ENCODE data around the gene DNAAF1.
A peak's percentile ranks its signal among the peaks of the same experiment; 100 is the strongest.

The DNAAF1 gene

GRCh38 chr16:84186685-84187437, 41.8 kb downstream of the DNAAF1 start, which contains the start of gene TAF1C (continued):
- TF ChIP-seq, protein P1, sequence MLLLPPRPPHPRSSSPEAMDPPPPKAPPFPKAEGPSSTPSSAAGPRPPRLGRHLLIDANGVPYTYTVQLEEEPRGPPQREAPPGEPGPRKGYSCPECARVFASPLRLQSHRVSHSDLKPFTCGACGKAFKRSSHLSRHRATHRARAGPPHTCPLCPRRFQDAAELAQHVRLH (tag by site-specific recombination; IDR thresholded peaks at IDR 0.05): peak; percentile 100
- TF ChIP-seq ZFP3 (tag by site-specific recombination; IDR thresholded peaks at IDR 0.05; ENCODE audit: low read depth) (no peak), ZNF223 (tag by site-specific recombination; IDR thresholded peaks at IDR 0.05) (no peak), ZNF341 (tag by site-specific recombination; IDR thresholded peaks at IDR 0.05; ENCODE audit: low read depth) (no peak), ZBTB7A (tag by site-specific recombination; IDR thresholded peaks at IDR 0.05; ENCODE audit: low read depth) (no peak), ZNF19 (tag by site-specific recombination; IDR thresholded peaks at IDR 0.05; ENCODE audit: low read depth) (no peak), ELK4 (IDR thresholded peaks at IDR 0.05; ENCODE audit: borderline replicate concordance, low read depth, low read length) (no peak), WT1 (tag by site-specific recombination; IDR thresholded peaks at IDR 0.05) (no peak), ZNF324 (tag by site-specific recombination; IDR thresholded peaks at IDR 0.05) (no peak), ZNF214 (tag by site-specific recombination; IDR thresholded peaks at IDR 0.05; ENCODE audit: borderline replicate concordance) (no peak), ZNF391 (tag by site-specific recombination; IDR thresholded peaks at IDR 0.05; ENCODE audit: borderline replicate concordance, low read depth) (no peak), ZNF658 (tag by site-specific recombination; IDR thresholded peaks at IDR 0.05) (no peak), PRDM6 (tag by site-specific recombination; IDR thresholded peaks at IDR 0.05) (no peak), ZSCAN4 (tag by site-specific recombination; IDR thresholded peaks at IDR 0.05) (no peak), ZNF585B (tag by site-specific recombination; IDR thresholded peaks at IDR 0.05) (no peak), KLF16 (tag by site-specific recombination; IDR thresholded peaks at IDR 0.05) (peak; percentile 45), ZNF175 (tag by site-specific recombination; IDR thresholded peaks at IDR 0.05) (no peak), ZBTB48 (tag by site-specific recombination; IDR thresholded peaks at IDR 0.05) (0 out of 2 replicates have a peak, but pooled peaks have one; percentile 38), ZXDB (tag by site-specific recombination; IDR thresholded peaks at IDR 0.05) (no peak), HOXC10 (CRISPR knock-in tag; IDR thresholded peaks at IDR 0.05) (no peak), ZNF16 (tag by site-specific recombination; IDR thresholded peaks at IDR 0.05; ENCODE audit: low read depth) (no peak), ZNF423 (tag by site-specific recombination; IDR thresholded peaks at IDR 0.05) (no peak), ZNF837 (tag by site-specific recombination; IDR thresholded peaks at IDR 0.05) (no peak), ZNF114 (tag by site-specific recombination; IDR thresholded peaks at IDR 0.05) (no peak), PRDM1 (tag by site-specific recombination; IDR thresholded peaks at IDR 0.05) (no peak), ZNF146 (tag by site-specific recombination; IDR thresholded peaks at IDR 0.05) (no peak), KLF8 (tag by site-specific recombination; IDR thresholded peaks at IDR 0.05) (no peak), ZNF501 (tag by site-specific recombination; IDR thresholded peaks at IDR 0.05) (0 out of 2 replicates have a peak, but pooled peaks have one; percentile 59), ZNF843 (tag by site-specific recombination; IDR thresholded peaks at IDR 0.05) (no peak)
- TF ChIP-seq, protein P2, sequence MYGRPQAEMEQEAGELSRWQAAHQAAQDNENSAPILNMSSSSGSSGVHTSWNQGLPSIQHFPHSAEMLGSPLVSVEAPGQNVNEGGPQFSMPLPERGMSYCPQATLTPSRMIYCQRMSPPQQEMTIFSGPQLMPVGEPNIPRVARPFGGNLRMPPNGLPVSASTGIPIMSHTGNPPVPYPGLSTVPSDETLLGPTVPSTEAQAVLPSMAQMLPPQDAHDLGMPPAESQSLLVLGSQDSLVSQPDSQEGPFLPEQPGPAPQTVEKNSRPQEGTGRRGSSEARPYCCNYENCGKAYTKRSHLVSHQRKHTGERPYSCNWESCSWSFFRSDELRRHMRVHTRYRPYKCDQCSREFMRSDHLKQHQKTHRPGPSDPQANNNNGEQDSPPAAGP (tag by site-specific recombination; IDR thresholded peaks at IDR 0.05): 0 out of 2 replicates have a peak, but pooled peaks have one; percentile 32
- TF ChIP-seq, protein P3, sequence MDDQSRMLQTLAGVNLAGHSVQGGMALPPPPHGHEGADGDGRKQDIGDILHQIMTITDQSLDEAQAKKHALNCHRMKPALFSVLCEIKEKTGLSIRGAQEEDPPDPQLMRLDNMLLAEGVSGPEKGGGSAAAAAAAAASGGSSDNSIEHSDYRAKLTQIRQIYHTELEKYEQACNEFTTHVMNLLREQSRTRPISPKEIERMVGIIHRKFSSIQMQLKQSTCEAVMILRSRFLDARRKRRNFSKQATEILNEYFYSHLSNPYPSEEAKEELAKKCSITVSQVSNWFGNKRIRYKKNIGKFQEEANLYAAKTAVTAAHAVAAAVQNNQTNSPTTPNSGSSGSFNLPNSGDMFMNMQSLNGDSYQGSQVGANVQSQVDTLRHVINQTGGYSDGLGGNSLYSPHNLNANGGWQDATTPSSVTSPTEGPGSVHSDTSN (CRISPR knock-in tag; IDR thresholded peaks at IDR 0.05): 0 out of 2 replicates have a peak, but pooled peaks have one; percentile 9
- TF ChIP-seq, protein P4, sequence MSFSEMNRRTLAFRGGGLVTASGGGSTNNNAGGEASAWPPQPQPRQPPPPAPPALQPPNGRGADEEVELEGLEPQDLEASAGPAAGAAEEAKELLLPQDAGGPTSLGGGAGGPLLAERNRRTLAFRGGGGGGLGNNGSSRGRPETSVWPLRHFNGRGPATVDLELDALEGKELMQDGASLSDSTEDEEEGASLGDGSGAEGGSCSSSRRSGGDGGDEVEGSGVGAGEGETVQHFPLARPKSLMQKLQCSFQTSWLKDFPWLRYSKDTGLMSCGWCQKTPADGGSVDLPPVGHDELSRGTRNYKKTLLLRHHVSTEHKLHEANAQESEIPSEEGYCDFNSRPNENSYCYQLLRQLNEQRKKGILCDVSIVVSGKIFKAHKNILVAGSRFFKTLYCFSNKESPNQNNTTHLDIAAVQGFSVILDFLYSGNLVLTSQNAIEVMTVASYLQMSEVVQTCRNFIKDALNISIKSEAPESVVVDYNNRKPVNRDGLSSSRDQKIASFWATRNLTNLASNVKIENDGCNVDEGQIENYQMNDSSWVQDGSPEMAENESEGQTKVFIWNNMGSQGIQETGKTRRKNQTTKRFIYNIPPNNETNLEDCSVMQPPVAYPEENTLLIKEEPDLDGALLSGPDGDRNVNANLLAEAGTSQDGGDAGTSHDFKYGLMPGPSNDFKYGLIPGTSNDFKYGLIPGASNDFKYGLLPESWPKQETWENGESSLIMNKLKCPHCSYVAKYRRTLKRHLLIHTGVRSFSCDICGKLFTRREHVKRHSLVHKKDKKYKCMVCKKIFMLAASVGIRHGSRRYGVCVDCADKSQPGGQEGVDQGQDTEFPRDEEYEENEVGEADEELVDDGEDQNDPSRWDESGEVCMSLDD (tag by site-specific recombination; IDR thresholded peaks at IDR 0.05): no peak
